Measurements from ENCODE around the gene TYW1.
"Not testable (repeated sequence)": the region's sequence is repeated elsewhere in the genome, so short reads cannot be mapped to it uniquely, and the experiment has no call there.

TYW1 gene

GRCh38 chr7:67076120-67076519 is 79.5 kb downstream of the TYW1 start:
- not testable (repeated sequence) for H3K27me3 ChIP-seq (replicated peaks; ENCODE audit: control insufficient read depth, insufficient read depth, low read length); H3K4me3 ChIP-seq (replicated peaks; ENCODE audit: low read depth, low read length); DNase-seq (ENCODE audit: extremely low read depth, insufficient read length); H3K36me3 ChIP-seq (ENCODE audit: control insufficient read depth, insufficient read depth, low read length)

- H3K4me3 ChIP-seq (replicated peaks; ENCODE audit: low read depth, low read length); H3K27me3 ChIP-seq (replicated peaks; ENCODE audit: control insufficient read depth, insufficient read depth, low read length); H3K36me3 ChIP-seq (ENCODE audit: control insufficient read depth, insufficient read depth, low read length); DNase-seq (ENCODE audit: extremely low read depth, insufficient read length): not testable (repeated sequence)
These were observed 86.2 kb downstream of the TYW1 start for GRCh38 chr7:67082880-67083279.

GRCh38 chr7:67089261-67089660 is 92.6 kb downstream of the TYW1 start:
- H3K27me3 ChIP-seq (replicated peaks; ENCODE audit: control insufficient read depth, insufficient read depth, low read length); H3K4me3 ChIP-seq (replicated peaks; ENCODE audit: low read depth, low read length); H3K36me3 ChIP-seq (ENCODE audit: control insufficient read depth, insufficient read depth, low read length); DNase-seq (ENCODE audit: extremely low read depth, insufficient read length): not testable (repeated sequence)

DNA sequence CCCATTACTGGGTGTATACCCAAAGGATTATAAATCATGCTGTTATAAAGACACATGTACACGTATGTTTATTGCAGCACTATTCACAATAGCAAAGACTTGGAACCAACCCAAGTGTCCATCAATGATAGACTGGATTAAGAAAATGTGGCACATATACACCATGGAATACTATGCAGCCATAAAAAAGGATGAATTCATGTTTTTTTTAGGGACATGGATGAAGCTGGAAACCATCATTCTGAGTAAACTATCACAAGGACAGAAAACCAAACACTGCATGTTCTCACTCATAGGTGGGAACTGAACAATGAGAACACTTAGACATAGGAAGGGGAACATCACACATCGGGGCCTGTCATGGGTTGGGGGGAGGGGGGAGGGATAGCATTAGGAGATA is 94.4 kb downstream of the TYW1 start:
- not testable (repeated sequence) for DNase-seq (ENCODE audit: extremely low read depth, insufficient read length); H3K36me3 ChIP-seq (ENCODE audit: control insufficient read depth, insufficient read depth, low read length); H3K4me3 ChIP-seq (replicated peaks; ENCODE audit: low read depth, low read length); H3K27me3 ChIP-seq (replicated peaks; ENCODE audit: control insufficient read depth, insufficient read depth, low read length)

DNA sequence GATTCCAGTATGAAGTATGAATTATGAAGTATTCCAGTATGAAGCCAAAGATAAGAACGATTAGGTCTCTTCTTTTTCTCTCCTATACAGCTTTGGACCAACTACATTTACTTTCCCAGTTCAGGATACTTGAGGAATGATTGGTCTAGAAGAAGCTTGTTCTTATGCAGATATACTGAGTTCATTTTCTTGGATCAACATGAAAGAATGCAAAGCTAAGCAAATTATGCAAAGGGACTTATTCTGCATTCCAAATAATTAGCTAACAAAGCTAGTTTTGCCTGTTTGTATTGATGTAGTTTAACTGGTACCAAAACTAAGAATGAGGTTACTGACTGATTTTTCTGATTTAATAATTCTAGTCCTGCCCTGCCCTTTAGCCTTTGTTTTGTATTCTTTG is 101.4 kb downstream of the TYW1 start:
- H3K27me3 ChIP-seq (replicated peaks; ENCODE audit: control insufficient read depth, insufficient read depth, low read length); H3K4me3 ChIP-seq (replicated peaks; ENCODE audit: low read depth, low read length); H3K36me3 ChIP-seq (ENCODE audit: control insufficient read depth, insufficient read depth, low read length); DNase-seq (ENCODE audit: extremely low read depth, insufficient read length): not testable (repeated sequence)

- not testable (repeated sequence) for H3K36me3 ChIP-seq (ENCODE audit: control insufficient read depth, insufficient read depth, low read length); H3K27me3 ChIP-seq (replicated peaks; ENCODE audit: control insufficient read depth, insufficient read depth, low read length); H3K4me3 ChIP-seq (replicated peaks; ENCODE audit: low read depth, low read length); DNase-seq (ENCODE audit: extremely low read depth, insufficient read length)
These were observed 102.8 kb downstream of the TYW1 start for GRCh38 chr7:67099406-67099805.

DNA sequence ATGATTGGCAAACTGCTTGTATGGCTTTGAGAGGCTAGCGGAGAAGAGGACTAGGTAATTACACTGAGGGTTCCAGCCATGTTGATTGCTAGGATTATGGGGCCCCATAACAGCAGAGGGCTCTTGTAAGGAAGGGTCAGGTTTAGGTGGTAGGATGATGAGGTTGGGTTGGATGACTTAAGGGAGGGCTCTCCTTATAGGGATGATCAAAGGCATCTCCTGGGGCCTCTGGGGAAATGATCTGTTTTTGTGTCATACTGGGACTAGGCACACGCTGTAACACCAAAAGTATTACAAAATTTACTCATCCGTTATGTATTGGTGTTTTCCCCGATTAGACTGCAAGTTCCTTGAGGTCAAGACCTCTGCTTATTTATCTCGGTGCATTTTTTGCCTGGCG is 103.4 kb downstream of the TYW1 start:
- not testable (repeated sequence) for H3K27me3 ChIP-seq (replicated peaks; ENCODE audit: control insufficient read depth, insufficient read depth, low read length); H3K4me3 ChIP-seq (replicated peaks; ENCODE audit: low read depth, low read length); DNase-seq (ENCODE audit: extremely low read depth, insufficient read length); H3K36me3 ChIP-seq (ENCODE audit: control insufficient read depth, insufficient read depth, low read length)

DNA sequence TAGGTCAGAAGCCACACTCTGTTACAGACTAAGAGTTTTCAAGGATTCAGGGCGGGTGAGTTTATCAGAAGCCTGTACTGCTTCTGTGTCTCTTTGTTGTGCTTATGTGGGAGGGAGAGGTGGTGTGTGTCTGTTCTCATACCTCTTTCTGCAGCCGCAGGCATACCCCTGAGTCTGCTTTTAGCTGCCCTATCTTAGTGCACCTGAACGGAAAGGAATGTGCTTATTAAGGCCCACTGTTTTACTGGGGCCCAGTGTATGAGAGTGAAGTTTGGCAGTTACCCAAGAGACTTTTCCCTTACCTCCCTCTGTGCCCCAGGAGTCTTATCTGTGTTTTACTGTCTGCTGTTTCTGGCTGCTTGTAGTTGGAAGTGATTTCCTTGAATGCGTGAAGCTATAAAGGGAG is 104.3 kb downstream of the TYW1 start:
- TF ChIP-seq CTCF (IDR thresholded peaks at IDR 0.05; ENCODE audit: insufficient read depth, low read length, poor library complexity, severe bottlenecking), result no peak
- Histone ChIP-seq H3K36me3 (ENCODE audit: control insufficient read depth, insufficient read depth, low read length) (no peaks in the 10 kb centered on the region), H3K27me3 (replicated peaks; ENCODE audit: control insufficient read depth, insufficient read depth, low read length) (no peaks in the 10 kb centered on the region), H3K4me3 (replicated peaks; ENCODE audit: low read depth, low read length) (no peak overlapping the region)
- no peak for DNase-seq (ENCODE audit: extremely low read depth, insufficient read length)

DNA sequence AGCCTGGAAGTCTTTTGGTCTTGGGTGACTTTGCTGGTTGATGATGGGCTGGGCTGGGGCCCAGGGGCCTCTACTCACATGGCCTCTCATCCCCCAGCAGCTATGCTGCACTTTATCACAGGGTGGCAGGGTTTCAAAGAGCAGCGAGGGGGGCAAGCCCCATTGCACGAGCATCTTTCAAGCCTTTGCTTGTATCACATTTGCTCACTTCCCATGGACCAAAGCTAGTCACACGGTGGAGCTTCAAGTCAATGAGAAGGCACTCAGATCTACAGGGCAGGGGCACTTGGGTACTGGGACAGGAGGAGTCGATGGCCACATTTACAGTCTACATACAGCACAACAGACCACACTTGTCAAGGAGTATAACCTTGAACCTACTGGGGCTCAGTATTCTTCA is 108.3 kb downstream of the TYW1 start:
- not testable (repeated sequence) for H3K4me3 ChIP-seq (replicated peaks; ENCODE audit: low read depth, low read length); H3K36me3 ChIP-seq (ENCODE audit: control insufficient read depth, insufficient read depth, low read length); H3K27me3 ChIP-seq (replicated peaks; ENCODE audit: control insufficient read depth, insufficient read depth, low read length); DNase-seq (ENCODE audit: extremely low read depth, insufficient read length)

DNA sequence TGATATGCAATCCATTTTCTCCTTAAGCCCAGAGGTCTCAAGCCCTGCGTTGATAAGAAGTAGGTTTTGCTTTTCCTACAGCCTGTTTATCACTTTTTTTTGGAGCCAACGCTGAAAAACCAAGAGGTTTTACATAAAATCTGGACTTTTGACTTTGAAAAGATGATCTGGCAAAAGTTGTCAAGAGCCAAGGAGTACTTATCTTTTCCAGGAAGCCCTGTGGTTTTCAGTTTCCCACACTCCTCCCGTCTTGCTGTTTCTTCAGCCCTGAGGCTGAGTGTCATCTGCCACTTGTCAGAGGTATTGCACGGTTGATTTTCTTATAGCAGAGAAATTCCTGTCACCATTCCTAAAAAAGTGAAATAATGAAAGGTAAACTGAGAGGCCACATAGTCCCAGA is 108.7 kb downstream of the TYW1 start:
- Histone ChIP-seq H3K36me3 (ENCODE audit: control insufficient read depth, insufficient read depth, low read length) (no peaks in the 10 kb centered on the region), H3K27me3 (replicated peaks; ENCODE audit: control insufficient read depth, insufficient read depth, low read length) (no peaks in the 10 kb centered on the region), H3K4me3 (replicated peaks; ENCODE audit: low read depth, low read length) (no peak overlapping the region)
- TF ChIP-seq CTCF (IDR thresholded peaks at IDR 0.05; ENCODE audit: insufficient read depth, low read length, poor library complexity, severe bottlenecking), result no peak
- no peak for DNase-seq (ENCODE audit: extremely low read depth, insufficient read length)

DNA sequence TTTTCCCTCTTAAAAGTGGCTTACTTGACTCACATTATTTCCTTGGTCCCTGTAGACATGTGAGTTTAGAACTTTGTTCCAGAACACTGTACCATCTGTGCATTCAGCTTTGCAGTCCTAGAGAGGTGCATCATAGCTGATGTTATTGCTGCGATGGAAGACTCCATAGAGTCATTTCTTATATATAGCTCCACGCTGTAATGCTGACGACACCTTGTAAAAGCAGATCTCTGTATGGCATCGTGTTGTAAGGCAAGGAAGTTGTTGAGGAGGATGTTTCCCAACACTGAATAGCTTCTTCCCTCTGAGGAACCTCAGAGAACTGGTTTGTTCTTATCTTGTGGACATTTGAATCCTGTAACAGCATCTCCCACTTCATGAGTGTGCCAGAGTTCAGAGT is 109.6 kb downstream of the TYW1 start:
- H3K36me3 ChIP-seq (ENCODE audit: control insufficient read depth, insufficient read depth, low read length); DNase-seq (ENCODE audit: extremely low read depth, insufficient read length); H3K4me3 ChIP-seq (replicated peaks; ENCODE audit: low read depth, low read length); H3K27me3 ChIP-seq (replicated peaks; ENCODE audit: control insufficient read depth, insufficient read depth, low read length): not testable (repeated sequence)

- not testable (repeated sequence) for H3K36me3 ChIP-seq (ENCODE audit: control insufficient read depth, insufficient read depth, low read length); H3K4me3 ChIP-seq (replicated peaks; ENCODE audit: low read depth, low read length); DNase-seq (ENCODE audit: extremely low read depth, insufficient read length); H3K27me3 ChIP-seq (replicated peaks; ENCODE audit: control insufficient read depth, insufficient read depth, low read length)
These were observed 114.7 kb downstream of the TYW1 start for GRCh38 chr7:67111342-67111741.

DNA sequence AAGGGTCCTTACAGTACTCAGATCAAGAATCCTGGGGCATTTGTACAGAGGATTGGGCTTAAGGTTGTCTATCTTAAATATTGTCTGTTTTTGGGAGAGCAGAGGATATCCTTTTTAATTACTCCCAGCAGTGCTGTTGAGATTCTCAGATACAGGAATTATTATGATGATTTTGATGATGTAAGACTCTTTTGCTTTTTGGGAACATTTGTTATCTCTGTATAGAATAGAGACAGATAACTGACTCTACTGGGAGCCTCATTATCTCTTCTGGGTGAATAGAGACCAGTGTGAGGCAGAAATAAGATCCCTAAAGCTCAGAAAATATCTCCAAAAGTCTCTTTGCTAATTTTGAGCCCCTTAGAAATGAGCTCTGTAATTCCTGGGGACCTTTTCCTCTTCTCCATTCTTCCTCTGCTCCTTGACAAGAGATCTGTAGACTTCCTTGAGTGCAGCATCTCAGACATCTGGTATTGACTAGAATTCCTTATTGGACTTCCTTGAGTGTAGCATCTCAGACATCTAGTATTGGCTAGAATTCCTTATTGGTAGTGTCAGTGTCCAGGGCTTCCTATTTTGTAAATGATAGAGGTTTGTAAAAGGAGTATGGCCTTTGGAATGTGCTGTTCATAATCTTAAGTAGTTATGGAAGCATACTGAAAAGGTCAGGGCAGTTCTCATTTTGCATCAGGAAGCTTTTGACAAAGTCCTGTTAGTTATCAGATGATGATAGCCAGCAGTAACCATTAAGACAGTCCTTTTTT is 118.0 kb downstream of the TYW1 start:
- not testable (repeated sequence) for DNase-seq (ENCODE audit: extremely low read depth, insufficient read length); H3K4me3 ChIP-seq (replicated peaks; ENCODE audit: low read depth, low read length); H3K27me3 ChIP-seq (replicated peaks; ENCODE audit: control insufficient read depth, insufficient read depth, low read length); H3K36me3 ChIP-seq (ENCODE audit: control insufficient read depth, insufficient read depth, low read length)
